ENCODE data around the gene ZNF346. TPM values are rescaled to one million over a fixed set of nuclear protein-coding genes. Genes with fewer than 3 reads are reported as not detected.

ZNF346 gene
- total RNA-seq, 1 experiment from 2014 or later, result 27.3 TPM

GRCh38 chr5:177010153-177010552 is 12.3 kb upstream of the ZNF346 start:
- H3K27me3 ChIP-seq (replicated peaks; ENCODE audit: insufficient read depth, low read depth, low read length, poor library complexity), result no peaks in the 10 kb centered on the region
- no TSS peak for BruUV-seq (replicated peaks)
- peaks cover 4% of the 10 kb centered on the region for H3K4me1 ChIP-seq (ENCODE audit: insufficient read depth, low read length, poor library complexity, severe bottlenecking)
- H3K4me3 ChIP-seq (ENCODE audit: low read depth, low read length, poor library complexity, severe bottlenecking), result no peak overlapping the region
- no peaks in the 10 kb centered on the region for H3K9me3 ChIP-seq (ENCODE audit: low read depth, low read length, poor library complexity, severe bottlenecking)
- H3K36me3 ChIP-seq (ENCODE audit: insufficient read depth, low read length, poor library complexity, severe bottlenecking), result no peaks in the 10 kb centered on the region
- POLR2A ChIA-PET (ENCODE audit: low non-redundant PET), result no interaction called here
- TF ChIP-seq CTCF (conservative IDR thresholded peaks at IDR 0.05; ENCODE audit: low read depth, low read length) (no peak), EZH2 (IDR thresholded peaks at IDR 0.05; ENCODE audit: borderline replicate concordance, low read depth, low read length, poor library complexity, severe bottlenecking) (no peak)
- no peak for DNase-seq (ENCODE audit: low spot score)
- H3K27ac ChIP-seq (ENCODE audit: low read depth, low read length, poor library complexity, severe bottlenecking), result no peak overlapping the region
- intact Hi-C loops (cut with micrococcal nuclease; ENCODE audit: unreplicated experiment), result no loop called here
- CTCF ChIA-PET, result no interaction called here

GRCh38 chr5:177015156-177015555 is 7.3 kb upstream of the ZNF346 start:
- Histone ChIP-seq H3K4me3 (ENCODE audit: low read depth, low read length, poor library complexity, severe bottlenecking) (no peak overlapping the region), H3K4me1 (ENCODE audit: insufficient read depth, low read length, poor library complexity, severe bottlenecking) (no peaks in the 10 kb centered on the region), H3K27ac (ENCODE audit: low read depth, low read length, poor library complexity, severe bottlenecking) (no peak overlapping the region), H3K27me3 (replicated peaks; ENCODE audit: insufficient read depth, low read depth, low read length, poor library complexity) (no peaks in the 10 kb centered on the region), H3K9me3 (ENCODE audit: low read depth, low read length, poor library complexity, severe bottlenecking) (no peaks in the 10 kb centered on the region), H3K36me3 (ENCODE audit: insufficient read depth, low read length, poor library complexity, severe bottlenecking) (no peaks in the 10 kb centered on the region)
- POLR2A ChIA-PET (ENCODE audit: low non-redundant PET), result no interaction called here
- intact Hi-C loops (cut with micrococcal nuclease; ENCODE audit: unreplicated experiment), result no loop called here
- TF ChIP-seq EZH2 (IDR thresholded peaks at IDR 0.05; ENCODE audit: borderline replicate concordance, low read depth, low read length, poor library complexity, severe bottlenecking), result no peak
- TF ChIP-seq CTCF (conservative IDR thresholded peaks at IDR 0.05; ENCODE audit: low read depth, low read length), result no peak
- no peak for DNase-seq (ENCODE audit: low spot score)
- no TSS peak for BruUV-seq (replicated peaks)
- CTCF ChIA-PET, result no interaction called here

- ChIA-PET POLR2A (ENCODE audit: low non-redundant PET) (no interaction called here), CTCF (no interaction called here)
- no peaks in the 10 kb centered on the region for H3K27me3 ChIP-seq (replicated peaks; ENCODE audit: insufficient read depth, low read depth, low read length, poor library complexity)
- H3K4me3 ChIP-seq (ENCODE audit: low read depth, low read length, poor library complexity, severe bottlenecking), result no peak overlapping the region
- no peaks in the 10 kb centered on the region for H3K36me3 ChIP-seq (ENCODE audit: insufficient read depth, low read length, poor library complexity, severe bottlenecking)
- no TSS peak for BruUV-seq (replicated peaks)
- peaks cover 3% of the 10 kb centered on the region for H3K4me1 ChIP-seq (ENCODE audit: insufficient read depth, low read length, poor library complexity, severe bottlenecking)
- H3K27ac ChIP-seq (ENCODE audit: low read depth, low read length, poor library complexity, severe bottlenecking), result no peak overlapping the region
- TF ChIP-seq EZH2 (IDR thresholded peaks at IDR 0.05; ENCODE audit: borderline replicate concordance, low read depth, low read length, poor library complexity, severe bottlenecking), result no peak
- no peak for TF ChIP-seq CTCF (conservative IDR thresholded peaks at IDR 0.05; ENCODE audit: low read depth, low read length)
- DNase-seq (ENCODE audit: low spot score), result no peak
- intact Hi-C loops (cut with micrococcal nuclease; ENCODE audit: unreplicated experiment), result no loop called here
- H3K9me3 ChIP-seq (ENCODE audit: low read depth, low read length, poor library complexity, severe bottlenecking), result no peaks in the 10 kb centered on the region
These were observed 4.2 kb upstream of the ZNF346 start for GRCh38 chr5:177018341-177018740.

Measured in A673 (cell line).